Glutamatergic neuron (in vitro differentiated cells): ENCODE data around the gene SPEN. TPM values are rescaled to one million over a fixed set of nuclear protein-coding genes. Genes with fewer than 3 reads are reported as not detected.

Source experiments
- DNase-seq: peaks from one replicate; pipeline ENCODE4 v3.0.0; 2022
- H3K27ac Mint-ChIP-seq: one replicate; pipeline ENCODE4 v1.8.0; 2020; ENCODE audit warnings: mild to moderate bottlenecking, mixed read lengths, inconsistent platforms; ENCODE audit not compliant: unreplicated experiment
- H3K27me3 Mint-ChIP-seq: one replicate; pipeline ENCODE4 v1.8.0; 2020; ENCODE audit warnings: mild to moderate bottlenecking, moderate library complexity, mixed read lengths, inconsistent platforms; ENCODE audit not compliant: unreplicated experiment
- H3K36me3 Mint-ChIP-seq: one replicate; pipeline ENCODE4 v1.8.0; 2020; ENCODE audit warnings: mild to moderate bottlenecking, mixed read lengths, inconsistent platforms; ENCODE audit not compliant: unreplicated experiment
- H3K4me1 Mint-ChIP-seq: one replicate; pipeline ENCODE4 v1.8.0; 2020; ENCODE audit warnings: mild to moderate bottlenecking, low read depth, mixed read lengths, inconsistent platforms; ENCODE audit not compliant: unreplicated experiment
- H3K4me3 Mint-ChIP-seq: one replicate; pipeline ENCODE4 v1.8.0; 2020; ENCODE audit warnings: mild to moderate bottlenecking, mixed read lengths, inconsistent platforms; ENCODE audit not compliant: unreplicated experiment
- H3K9me3 Mint-ChIP-seq: one replicate; pipeline ENCODE4 v1.8.0; 2020; ENCODE audit warnings: mild to moderate bottlenecking, moderate library complexity, mixed read lengths, inconsistent platforms; ENCODE audit not compliant: unreplicated experiment
- total RNA-seq: library from RNA; stranded (reverse); fragmentation: NEBNext Ultra II Directional; extraction: Animal tissue kit (Norgen Biotek cat#: 25700); gene quantifications from one replicate; pipeline ENCODE4 v1.2.1, GENCODE V29; 2021; ENCODE audit not compliant: unreplicated experiment
- TF ChIP-seq, protein P1 (sequence below): fragments of 200-600 bp; sonication (generic); IDR thresholded peaks from one replicate; pipeline ENCODE4 v1.5.0; 2021; ENCODE audit not compliant: partially characterized antibody, unreplicated experiment

SPEN gene
- total RNA-seq, 1 donor from 2014 or later = 52.4 TPM

- TF ChIP-seq, protein P1, sequence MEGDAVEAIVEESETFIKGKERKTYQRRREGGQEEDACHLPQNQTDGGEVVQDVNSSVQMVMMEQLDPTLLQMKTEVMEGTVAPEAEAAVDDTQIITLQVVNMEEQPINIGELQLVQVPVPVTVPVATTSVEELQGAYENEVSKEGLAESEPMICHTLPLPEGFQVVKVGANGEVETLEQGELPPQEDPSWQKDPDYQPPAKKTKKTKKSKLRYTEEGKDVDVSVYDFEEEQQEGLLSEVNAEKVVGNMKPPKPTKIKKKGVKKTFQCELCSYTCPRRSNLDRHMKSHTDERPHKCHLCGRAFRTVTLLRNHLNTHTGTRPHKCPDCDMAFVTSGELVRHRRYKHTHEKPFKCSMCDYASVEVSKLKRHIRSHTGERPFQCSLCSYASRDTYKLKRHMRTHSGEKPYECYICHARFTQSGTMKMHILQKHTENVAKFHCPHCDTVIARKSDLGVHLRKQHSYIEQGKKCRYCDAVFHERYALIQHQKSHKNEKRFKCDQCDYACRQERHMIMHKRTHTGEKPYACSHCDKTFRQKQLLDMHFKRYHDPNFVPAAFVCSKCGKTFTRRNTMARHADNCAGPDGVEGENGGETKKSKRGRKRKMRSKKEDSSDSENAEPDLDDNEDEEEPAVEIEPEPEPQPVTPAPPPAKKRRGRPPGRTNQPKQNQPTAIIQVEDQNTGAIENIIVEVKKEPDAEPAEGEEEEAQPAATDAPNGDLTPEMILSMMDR = no peak
- Mint-ChIP-seq H3K27ac (no peak overlapping the region), H3K27me3 (peaks cover 5% of the 10 kb centered on the region), H3K36me3 (no peaks in the 10 kb centered on the region), H3K9me3 (peaks cover 1% of the 10 kb centered on the region), H3K4me1 (no peaks in the 10 kb centered on the region), H3K4me3 (no peak overlapping the region)
- no peak for DNase-seq
Measured at GRCh38 chr1:15988856-15989736, 141.6 kb downstream of the SPEN start.

DNA sequence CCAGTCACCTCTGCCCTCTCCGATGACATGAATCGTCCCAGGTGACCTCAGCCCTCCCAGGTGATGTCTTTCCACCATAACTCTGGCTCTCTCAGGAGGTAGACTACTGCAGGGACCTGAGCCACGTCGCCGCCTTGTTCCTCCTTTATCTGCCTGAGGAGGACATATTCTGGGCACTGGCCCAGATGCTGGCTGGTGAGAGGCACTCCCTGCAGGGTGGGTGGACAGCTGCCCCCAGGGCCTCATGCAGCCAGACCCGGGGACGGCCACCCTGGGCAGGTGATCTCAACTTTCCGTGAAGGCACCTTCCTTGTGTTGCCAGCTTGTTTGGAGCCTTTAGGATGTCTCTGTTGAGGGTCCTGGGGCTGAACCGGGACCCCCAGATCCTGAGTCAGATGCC lies 142.3 kb downstream of the SPEN start:
- H3K4me3 Mint-ChIP-seq = no peak overlapping the region
- no peak for DNase-seq
- H3K4me1 Mint-ChIP-seq = no peaks in the 10 kb centered on the region
- no peak overlapping the region for H3K27ac Mint-ChIP-seq
- H3K9me3 Mint-ChIP-seq = peaks cover 1% of the 10 kb centered on the region
- TF ChIP-seq, protein P1 = no peak
- peaks cover 5% of the 10 kb centered on the region for H3K27me3 Mint-ChIP-seq
- H3K36me3 Mint-ChIP-seq = no peaks in the 10 kb centered on the region

Other genes with a start within 250 kb of the SPEN start
- 29.6 TPM for gene DDI2, start 230.2 kb upstream of the SPEN start, total RNA-seq
- gene PLEKHM2, start 163.4 kb upstream of the SPEN start, total RNA-seq = 66.9 TPM
- 4.1 TPM for gene SLC25A34, start 111.4 kb upstream of the SPEN start, total RNA-seq
- gene TMEM82, start 105.2 kb upstream of the SPEN start, total RNA-seq = not detected
- 29.9 TPM for gene FBLIM1, start 88.9 kb upstream of the SPEN start, total RNA-seq
- 2.0 TPM for gene UQCRHL, start 40.1 kb upstream of the SPEN start, total RNA-seq
- 86.9 TPM for gene ZBTB17, start 128.4 kb downstream of the SPEN start, total RNA-seq
- not detected for gene SRARP, start 156.5 kb downstream of the SPEN start, total RNA-seq
- gene HSPB7, start 170.3 kb downstream of the SPEN start, total RNA-seq = not detected
- 0.34 TPM for gene CLCNKA, start 174.3 kb downstream of the SPEN start, total RNA-seq
- not detected for gene CLCNKB, start 196.1 kb downstream of the SPEN start, total RNA-seq
- gene FAM131C, start 225.9 kb downstream of the SPEN start, total RNA-seq = 1.1 TPM